BJ (cell line): Measurements from ENCODE around the gene SMIM10L2A. TPM values are rescaled to one million over a fixed set of nuclear protein-coding genes. Genes with fewer than 3 reads are reported as not detected.
A peak's percentile ranks its signal among the peaks of the same experiment; 100 is the strongest.

Experiments
- CTCF ChIA-PET: fragments of 350-600 bp; formaldehyde crosslinking; extraction: SDS; loops from one replicate; lab custom pipeline; 2021; ENCODE audit warnings: antibody characterized with exemption, inconsistent platforms; lab: Yijun Ruan, JAX
- POLR2A ChIA-PET: fragments of 300-600 bp; sonication (Branson Sonifier 250); formaldehyde crosslinking; extraction: SDS; loops from one replicate; lab custom pipeline; 2021; ENCODE audit warnings: antibody characterized with exemption; lab: Charles Lee
- DNase-seq: peaks from one replicate; pipeline ENCODE4 v3.0.0-alpha.2; 2011; ENCODE audit warnings: low read depth
- H3K27me3 ChIP-seq: 2 replicates; pipeline ENCODE4 v1.6.0; 2011; ENCODE audit warnings: low read length; ENCODE audit not compliant: control insufficient read depth, insufficient read depth
- H3K36me3 ChIP-seq: 2 replicates; pipeline ENCODE4 v1.5.1; 2011; ENCODE audit warnings: low read length; ENCODE audit not compliant: control insufficient read depth, insufficient read depth
- H3K4me3 ChIP-seq: 2 replicates; pipeline ENCODE4 v1.5.1; 2011; ENCODE audit warnings: low read depth, mild to moderate bottlenecking, control low read depth, low read length
- polyA plus RNA-seq: library from polyadenylated mRNA; depleted of rRNA; stranded (reverse); fragments of >200 nt; gene quantifications from 2 replicates; pipeline ENCODE4 v1.2.3, GENCODE V29; 2011; rRNA removed
- small RNA-seq: library from RNA; depleted of rRNA; stranded (forward); fragments of <200 nt; gene quantifications from one replicate; pipeline ENCODE3, GENCODE V24; 2012; ENCODE audit warnings: low replicate concordance, low read depth; ENCODE audit not compliant: insufficient read length
- TF ChIP-seq, protein P1 (sequence below): IDR thresholded peaks from 2 replicates; pipeline ENCODE4 v1.5.1; 2011; ENCODE audit warnings: low read depth, mild to moderate bottlenecking, control low read depth, inconsistent platforms, low read length, moderate library complexity; ENCODE audit not compliant: insufficient read depth

The SMIM10L2A gene
- polyA plus RNA-seq, 1 experiment = 0.05 TPM

DNA sequence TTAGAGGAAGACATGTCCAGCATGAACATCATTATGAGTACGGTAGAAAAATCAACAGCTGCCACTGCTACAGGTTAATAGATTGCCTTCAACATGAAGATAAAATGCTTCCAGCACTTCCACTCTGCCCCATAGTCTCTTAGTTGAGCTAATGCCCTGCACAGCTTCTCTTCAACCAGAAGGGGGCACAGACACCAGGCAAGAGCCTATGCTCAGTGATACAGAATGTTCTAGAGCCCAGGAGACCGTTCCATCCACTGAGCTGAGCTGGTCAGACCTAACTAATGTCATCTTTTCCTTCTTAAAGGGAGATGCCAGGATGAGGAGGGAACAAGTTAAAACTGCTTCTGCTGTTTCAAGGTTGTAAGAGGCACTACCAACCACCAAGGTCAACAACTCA lies 42.2 kb downstream of the SMIM10L2A start:
- Histone ChIP-seq H3K4me3 (no peak overlapping the region), H3K27me3 (no peaks in the 10 kb centered on the region), H3K36me3 (no peaks in the 10 kb centered on the region)
- TF ChIP-seq, protein P1, sequence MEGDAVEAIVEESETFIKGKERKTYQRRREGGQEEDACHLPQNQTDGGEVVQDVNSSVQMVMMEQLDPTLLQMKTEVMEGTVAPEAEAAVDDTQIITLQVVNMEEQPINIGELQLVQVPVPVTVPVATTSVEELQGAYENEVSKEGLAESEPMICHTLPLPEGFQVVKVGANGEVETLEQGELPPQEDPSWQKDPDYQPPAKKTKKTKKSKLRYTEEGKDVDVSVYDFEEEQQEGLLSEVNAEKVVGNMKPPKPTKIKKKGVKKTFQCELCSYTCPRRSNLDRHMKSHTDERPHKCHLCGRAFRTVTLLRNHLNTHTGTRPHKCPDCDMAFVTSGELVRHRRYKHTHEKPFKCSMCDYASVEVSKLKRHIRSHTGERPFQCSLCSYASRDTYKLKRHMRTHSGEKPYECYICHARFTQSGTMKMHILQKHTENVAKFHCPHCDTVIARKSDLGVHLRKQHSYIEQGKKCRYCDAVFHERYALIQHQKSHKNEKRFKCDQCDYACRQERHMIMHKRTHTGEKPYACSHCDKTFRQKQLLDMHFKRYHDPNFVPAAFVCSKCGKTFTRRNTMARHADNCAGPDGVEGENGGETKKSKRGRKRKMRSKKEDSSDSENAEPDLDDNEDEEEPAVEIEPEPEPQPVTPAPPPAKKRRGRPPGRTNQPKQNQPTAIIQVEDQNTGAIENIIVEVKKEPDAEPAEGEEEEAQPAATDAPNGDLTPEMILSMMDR = peak; percentile 36
- ChIA-PET POLR2A (no interaction called here), CTCF (interaction anchor here (1.0 kb wide), 2 partner anchors 10 to 11 kb away, joined by 3 to 5 read pairs; no protein-coding TSS in a partner anchor)
- no peak for DNase-seq

DNA sequence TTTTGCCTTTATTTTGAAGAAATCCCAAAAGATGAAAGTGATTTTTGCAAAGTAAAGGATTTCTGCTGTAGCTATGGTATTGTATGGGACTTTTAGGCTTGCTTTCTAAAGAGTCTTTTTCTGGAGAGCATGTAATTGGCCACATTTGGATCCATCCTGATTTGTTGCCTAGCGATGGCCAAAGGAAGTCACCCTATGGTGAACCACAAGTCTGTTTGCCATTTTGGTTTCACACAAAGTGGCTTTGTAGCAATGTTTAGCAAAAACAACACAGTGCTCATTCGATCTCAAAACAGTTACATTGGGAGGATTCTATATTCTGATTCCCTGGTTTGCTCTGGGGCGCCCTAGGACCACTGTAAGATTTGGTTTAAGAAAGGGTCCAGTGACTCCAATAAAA lies 54.6 kb downstream of the SMIM10L2A start:
- TF ChIP-seq, protein P1 = no peak
- CTCF ChIA-PET = interaction anchor here (1.8 kb wide), 1 partner anchor 13 kb away, joined by 5 read pairs; no protein-coding TSS in a partner anchor
- Histone ChIP-seq H3K27me3 (no peaks in the 10 kb centered on the region), H3K4me3 (no peak overlapping the region), H3K36me3 (no peaks in the 10 kb centered on the region)
- DNase-seq = no peak
- POLR2A ChIA-PET = no interaction called here

DNA sequence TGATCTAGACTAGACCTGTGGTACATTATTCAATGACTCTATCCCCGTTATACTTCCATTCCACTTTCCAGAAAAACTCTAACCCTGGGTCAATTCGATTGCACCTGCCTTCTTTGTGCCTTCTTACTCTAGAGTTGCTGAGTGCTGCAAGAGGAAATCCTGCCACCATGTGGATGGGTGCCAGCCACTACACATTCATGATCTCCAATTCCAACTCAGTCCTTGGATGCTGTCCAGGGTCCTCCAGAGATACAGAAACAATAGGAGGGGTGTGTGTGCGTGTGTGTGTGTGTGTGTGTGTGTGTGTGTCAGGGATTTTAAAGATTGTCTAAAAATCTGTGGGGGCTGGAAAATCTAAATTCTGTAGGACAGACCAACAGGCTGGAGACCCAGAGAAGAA lies 55.8 kb downstream of the SMIM10L2A start:
- POLR2A ChIA-PET = no interaction called here
- DNase-seq = no peak
- H3K36me3 ChIP-seq = no peaks in the 10 kb centered on the region
- TF ChIP-seq, protein P1 = peak; percentile 33
- no peak overlapping the region for H3K4me3 ChIP-seq
- CTCF ChIA-PET = interaction anchor here (0.6 kb wide), 1 partner anchor 10 kb away, joined by 4 read pairs; no protein-coding TSS in a partner anchor
- H3K27me3 ChIP-seq = no peaks in the 10 kb centered on the region

Small RNA genes lying within 50 kb of the gene (small RNA-seq; reads per million reads assigned to genes)
- not detected for gene RNA5SP515

Other genes with a start within 250 kb of the SMIM10L2A start
- not detected in 2 replicates for gene ETDA, start 169.9 kb upstream of the SMIM10L2A start, polyA plus RNA-seq
- not detected in 2 replicates for gene ETDC, start 112.5 kb upstream of the SMIM10L2A start, polyA plus RNA-seq
- 3.9 and 5.8 TPM in 2 replicates for gene ZNF75D, start 77.8 kb upstream of the SMIM10L2A start, polyA plus RNA-seq
- gene ZNF449, start 77.1 kb upstream of the SMIM10L2A start, polyA plus RNA-seq = 5.0 and 7.4 TPM in 2 replicates
- gene INTS6L, start 98.7 kb downstream of the SMIM10L2A start, polyA plus RNA-seq = 2.7 and 4.2 TPM in 2 replicates